GM20000 (cell line): Measurements from ENCODE around the gene NOTO.
A peak's percentile ranks its signal among the peaks of the same experiment; 100 is the strongest.

Source experiments
- DNase-seq: peaks from one replicate; pipeline ENCODE4 v3.0.0; 2012; ENCODE audit warnings: low spot score
- CTCF ChIP-seq: IDR thresholded peaks from 2 replicates; pipeline ENCODE4 v1.5.1; 2012; ENCODE audit warnings: mild to moderate bottlenecking, control low read depth; ENCODE audit errors: extremely low read depth, missing control alignments

NOTO gene

GRCh38 chr2:73210696-73211095 lies 8.3 kb downstream of the NOTO start:
- no peak for TF ChIP-seq CTCF
- no peak for DNase-seq

- DNase-seq: no peak
- no peak for TF ChIP-seq CTCF
These were observed 9.7 kb downstream of the NOTO start for GRCh38 chr2:73212098-73212447.

GRCh38 chr2:73212448-73213176 lies 10.2 kb downstream of the NOTO start:
- peak; percentile 87 for DNase-seq
- peak; percentile 97 for TF ChIP-seq CTCF

- TF ChIP-seq CTCF: no peak
These were observed 12.0 kb downstream of the NOTO start, which contains the start of gene SMYD5 for GRCh38 chr2:73214120-73215035. TSS of gene SMYD5 (plus strand) at chr2:73214245. CDS start at chr2:73214267, 22 bp downstream.

GRCh38 chr2:73215254-73215653 lies 12.9 kb downstream of the NOTO start:
- TF ChIP-seq CTCF: no peak
- DNase-seq: no peak

More at GRCh38 chr2:73214120-73215035, 12.0 kb downstream of the NOTO start, which contains the start of gene SMYD5:
- peak; percentile 94 for DNase-seq

- no peak for DNase-seq
- no peak for TF ChIP-seq CTCF
These were observed 14.8 kb downstream of the NOTO start for GRCh38 chr2:73217160-73217559.

GRCh38 chr2:73217826-73218225 lies 15.5 kb downstream of the NOTO start:
- DNase-seq: no peak
- TF ChIP-seq CTCF: no peak
